Measurements from ENCODE around the gene UFD1. TPM values are rescaled to one million over a fixed set of nuclear protein-coding genes. Genes with fewer than 3 reads are reported as not detected.

The UFD1 gene
- 26.9 TPM for total RNA-seq

GRCh38 chr22:19478901-19479354 lies at the start of gene UFD1:
UFD1 (minus strand) TSS chr22:19479193; CDS start chr22:19479085, 108 bp downstream.

GRCh38 chr22:19524170-19525115 lies 45.5 kb upstream of the UFD1 start, which contains the start of gene CLDN5:
CLDN5 (minus strand) TSS chr22:19524410; CDS start chr22:19524255, 155 bp downstream.

GRCh38 chr22:19479355-19480172 lies 571 bp upstream of the UFD1 start, which contains the start of gene CDC45:
CDC45 (plus strand) TSS chr22:19479920; CDS start chr22:19479969, 49 bp downstream.

GRCh38 chr22:19447330-19448075 lies 31.5 kb downstream of the UFD1 start, which contains the start of gene C22orf39:
C22orf39 (minus strand) TSS chr22:19447711; CDS start chr22:19447688, 23 bp downstream.

GRCh38 chr22:19432133-19432851 lies 46.7 kb downstream of the UFD1 start, which contains the start of gene MRPL40:
MRPL40 (plus strand) TSS chr22:19432545; CDS start chr22:19432555, 10 bp downstream.

GRCh38 chr22:19431649-19432132 lies 47.3 kb downstream of the UFD1 start, which contains the start of gene HIRA:
HIRA (minus strand) TSS chr22:19431733; CDS start chr22:19431476, 257 bp downstream.

Other genes starting within 250 kb of the UFD1 start
- 18.2 TPM for gene CLTCL1, start 187.5 kb downstream of the UFD1 start, total RNA-seq
- gene HIRA, start 47.5 kb downstream of the UFD1 start, total RNA-seq: 31.3 TPM
- 12.5 TPM for gene MRPL40, start 46.6 kb downstream of the UFD1 start, total RNA-seq
- 42.3 TPM for gene C22orf39, start 31.5 kb downstream of the UFD1 start, total RNA-seq
- 6.6 TPM for gene CDC45, start 727 bp upstream of the UFD1 start, total RNA-seq
- gene CLDN5, start 45.2 kb upstream of the UFD1 start, total RNA-seq: 67.0 TPM
- gene SEPTIN5, start 235.3 kb upstream of the UFD1 start, total RNA-seq: 246 TPM
- gene GP1BB, start 244.3 kb upstream of the UFD1 start, total RNA-seq: 23.5 TPM

Data from parietal lobe (tissue), 1 donor.